Ovary (tissue), 9 donors: ENCODE data around the gene COL6A3. TPM values are rescaled to one million over a fixed set of nuclear protein-coding genes. Genes with fewer than 3 reads are reported as not detected.
"Not testable (repeated sequence)": the region's sequence is repeated elsewhere in the genome, so short reads cannot be mapped to it uniquely, and the experiment has no call there.

Source experiments
- DNase-seq, 5 donors: peaks; one replicate each; pipeline ENCODE4 v3.0.0-alpha.2; 2019 to 2020
- H3K27ac ChIP-seq, 2 donors: fragments of 200-600 bp; one replicate each; pipeline versions ENCODE4 v1.5.1 to v1.8.0; 2019 to 2022
- H3K27me3 ChIP-seq: fragments of 200-600 bp; one replicate; pipeline ENCODE4 v1.8.0; 2022
- H3K36me3 ChIP-seq: fragments of 200-600 bp; sonication (generic); one replicate; pipeline ENCODE4 v1.5.1; 2019
- H3K4me1 ChIP-seq: one replicate; pipeline ENCODE4 v1.8.1; 2013; ENCODE audit warnings: mild to moderate bottlenecking, moderate library complexity; ENCODE audit not compliant: insufficient read depth
- H3K4me3 ChIP-seq: fragments of 200-600 bp; sonication (generic); one replicate; pipeline ENCODE4 v1.5.1; 2017
- H3K9me3 ChIP-seq, 2 donors: fragments of 200-600 bp in 1 of 2; sonication (generic) in 1 of 2; one replicate each; pipeline versions ENCODE4 v1.5.1 to v1.8.1; 2013 to 2019; ENCODE audit warnings: mild to moderate bottlenecking in 1 of 2, moderate library complexity in 1 of 2
- EP300 ChIP-seq: sonication (generic); formaldehyde crosslinking; IDR thresholded peaks from one replicate; pipeline ENCODE4 v1.6.1; 2017; ENCODE audit warnings: antibody characterized with exemption
- POLR2A ChIP-seq: fragments of 450-650 bp; IDR thresholded peaks from one replicate; pipeline ENCODE4 v1.6.1; 2017; ENCODE audit warnings: antibody characterized with exemption, mild to moderate bottlenecking, moderate library complexity
- WGBS, 3 donors: extraction: QIAGEN DNeasy Blood & Tissue Kit in 1 of 3; methylation state at CpG; one replicate each; pipeline versions ENCODE4 v1.1.5 to v1.1.7; 2013 to 2017; 5-methylcytosine and 5-hydroxymethylcytosine counted together
- intact Hi-C, 4 donors: fragments of 100-400 bp; cut with DNase I; formaldehyde crosslinking; loops; one replicate each; pipeline versions ENCODE4 v1.11.0 to v1.15.1; 2022 to 2023
- polyA plus RNA-seq, 2 donors: library from polyadenylated mRNA; stranded (reverse); fragments of 200-250 nt in 1 of 2; fragments of 350-450 nt in 1 of 2; fragmentation: Illumina TruSeq in 1 of 2; extraction: RNeasy Lipid Tissue Mini Kit (QIAGEN cat#74804) in 1 of 2; gene quantifications; one replicate each; pipeline ENCODE4 v1.2.3, GENCODE V29; 2013 to 2014
- total RNA-seq, 7 donors: library from RNA; depleted of rRNA in 2 of 7; stranded (reverse); fragments of >200 nt in 2 of 7; fragmentation: NEBNext Ultra II Directional in 3 of 7; extraction: Animal tissue kit (Norgen Biotek cat#: 25700) in 3 of 7; gene quantifications; one replicate each; pipeline versions ENCODE4 v1.1.0 to v1.2.4, GENCODE V29; 2016 to 2023
- TF ChIP-seq, protein P1 (sequence below), 3 donors: fragments of 450-650 bp in 2 of 3; fragments of 200-600 bp in 1 of 3; IDR thresholded peaks; one replicate each; pipeline versions ENCODE4 v1.5.1 to v1.8.0; 2016 to 2022; ENCODE audit warnings: antibody characterized with exemption in 3 of 3, mild to moderate bottlenecking in 1 of 3
- donor health status: DM: no; HTN: no; CAD: no; lungs with moderate emphysema.
- donor health status: DM: no; HTN: no; CAD: no.
- donor health status: Bipolar disorder and iron deficiency.
- donor health status: DM: yes; HTN: yes; CAD: no.
- donor health status: DM: no; HTN: no; CAD: no.
- donor health status: DM: yes; HTN: yes; CAD: no.

Gene COL6A3
- total and polyA plus RNA-seq, 9 donors: 105 to 520 (median 378) TPM

DNA sequence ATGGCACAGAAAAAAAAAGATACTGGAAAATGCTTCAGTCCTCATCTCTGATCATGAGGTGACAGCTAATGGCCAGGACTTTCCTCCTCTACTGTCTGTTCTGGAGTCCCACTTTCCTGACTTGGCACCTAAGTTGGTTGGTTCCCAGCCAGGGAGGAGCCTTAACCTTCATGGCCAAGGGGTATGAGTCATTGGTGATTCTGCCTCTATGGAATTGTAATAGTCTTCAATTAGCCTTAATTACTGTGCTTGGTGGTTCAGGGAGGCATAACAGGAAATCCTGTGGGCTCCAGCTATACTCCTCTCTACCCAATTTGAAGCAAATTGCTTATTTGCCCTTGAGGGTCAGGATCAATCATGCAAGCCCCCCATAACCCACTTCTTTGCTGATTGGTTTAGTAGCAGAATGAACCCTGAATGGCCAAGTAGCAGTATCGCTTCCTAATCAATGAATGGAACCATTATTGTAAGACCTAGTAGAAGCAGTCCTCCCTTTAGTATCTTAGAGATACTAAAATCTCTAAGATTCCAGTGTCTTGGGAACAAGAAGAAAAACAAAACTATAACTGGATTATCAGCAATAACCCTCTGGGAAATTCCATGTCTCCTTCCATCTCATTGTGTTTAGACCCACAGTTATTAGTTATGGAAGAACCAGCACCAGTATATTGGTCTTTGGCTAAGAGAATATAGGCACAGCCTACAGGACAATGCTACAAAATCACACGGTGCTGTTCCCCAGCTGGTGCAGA, 109.0 kb downstream of the COL6A3 start:
- TF ChIP-seq EP300: no peak
- TF ChIP-seq POLR2A: no peak
- TF ChIP-seq, protein P1, sequence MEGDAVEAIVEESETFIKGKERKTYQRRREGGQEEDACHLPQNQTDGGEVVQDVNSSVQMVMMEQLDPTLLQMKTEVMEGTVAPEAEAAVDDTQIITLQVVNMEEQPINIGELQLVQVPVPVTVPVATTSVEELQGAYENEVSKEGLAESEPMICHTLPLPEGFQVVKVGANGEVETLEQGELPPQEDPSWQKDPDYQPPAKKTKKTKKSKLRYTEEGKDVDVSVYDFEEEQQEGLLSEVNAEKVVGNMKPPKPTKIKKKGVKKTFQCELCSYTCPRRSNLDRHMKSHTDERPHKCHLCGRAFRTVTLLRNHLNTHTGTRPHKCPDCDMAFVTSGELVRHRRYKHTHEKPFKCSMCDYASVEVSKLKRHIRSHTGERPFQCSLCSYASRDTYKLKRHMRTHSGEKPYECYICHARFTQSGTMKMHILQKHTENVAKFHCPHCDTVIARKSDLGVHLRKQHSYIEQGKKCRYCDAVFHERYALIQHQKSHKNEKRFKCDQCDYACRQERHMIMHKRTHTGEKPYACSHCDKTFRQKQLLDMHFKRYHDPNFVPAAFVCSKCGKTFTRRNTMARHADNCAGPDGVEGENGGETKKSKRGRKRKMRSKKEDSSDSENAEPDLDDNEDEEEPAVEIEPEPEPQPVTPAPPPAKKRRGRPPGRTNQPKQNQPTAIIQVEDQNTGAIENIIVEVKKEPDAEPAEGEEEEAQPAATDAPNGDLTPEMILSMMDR (IDR thresholded peaks at IDR 0.05): no peak
- WGBS, 3 donors: 47 to 71% (median 60%) methylated on average over 2 of the region's 2 CpGs
- no peak overlapping the region for H3K4me3 ChIP-seq
- H3K9me3 ChIP-seq: no peaks in the 10 kb centered on the region
- intact Hi-C loops: loop anchor here in 1 of 4 donors (5.0 kb wide), 1 partner anchor 107 kb away; the partner anchor contains the start of gene COL6A3
- no peaks in the 10 kb centered on the region for H3K27me3 ChIP-seq
- no peak overlapping the region for H3K27ac ChIP-seq
- no peaks in the 10 kb centered on the region for H3K36me3 ChIP-seq
- peak in 1 of 5 donors; percentile 63 for DNase-seq
- H3K4me1 ChIP-seq: peaks cover 23% of the 10 kb centered on the region

DNA sequence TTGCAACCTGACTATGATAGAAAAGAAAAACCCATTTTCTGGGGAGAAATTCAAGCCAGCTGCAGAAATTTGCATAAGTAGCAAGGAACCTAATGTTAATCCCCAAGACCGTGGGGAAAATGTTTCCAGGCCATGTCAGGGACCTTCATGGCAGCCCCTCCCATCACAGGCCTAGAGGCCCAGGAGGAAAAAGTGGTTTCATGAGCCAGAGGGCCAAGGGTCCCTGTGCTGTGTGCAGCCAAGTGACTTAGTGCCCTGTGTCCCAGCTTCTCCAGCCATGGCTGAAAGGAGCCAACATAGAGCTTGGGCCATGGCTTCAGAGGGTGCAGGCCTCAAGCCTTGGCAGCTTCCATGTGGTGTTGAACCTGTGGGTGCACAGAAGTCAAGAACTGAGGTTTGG, 110.7 kb downstream of the COL6A3 start:
- H3K4me3 ChIP-seq, H3K36me3 ChIP-seq, H3K27me3 ChIP-seq, H3K27ac ChIP-seq, H3K9me3 ChIP-seq, intact Hi-C loops, DNase-seq: not testable (repeated sequence)
- WGBS, 3 donors: 46 to 92% (median 48%) methylated on average over 1 of the region's 1 CpG
- peaks cover 20% of the 10 kb centered on the region for H3K4me1 ChIP-seq

DNA sequence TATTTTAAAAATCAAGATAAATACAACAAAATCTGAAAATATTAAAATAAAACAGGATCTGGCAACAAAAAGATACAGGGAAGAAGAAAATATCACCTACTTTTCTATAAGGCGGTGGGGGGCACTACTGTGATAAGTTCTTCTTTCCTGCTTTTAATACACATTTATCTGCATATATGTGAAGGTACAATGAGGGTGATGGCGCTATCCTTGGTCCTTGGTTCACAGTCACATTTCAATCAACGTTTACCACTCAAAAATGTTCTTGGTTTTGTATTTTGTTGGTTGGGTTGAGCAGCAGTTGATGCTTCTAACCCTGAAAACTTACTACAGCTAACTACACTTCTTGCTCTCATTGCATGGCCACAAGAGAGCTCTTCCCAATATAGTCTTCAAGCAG, 112.4 kb downstream of the COL6A3 start:
- TF ChIP-seq POLR2A (no peak), EP300 (no peak)
- TF ChIP-seq, protein P1 (IDR thresholded peaks at IDR 0.05): no peak
- no peaks in the 10 kb centered on the region for H3K27me3 ChIP-seq
- H3K4me1 ChIP-seq: peaks cover 11% of the 10 kb centered on the region
- 94 to 95% (median 95%) methylated on average over 3 of the region's 3 CpGs for WGBS, 3 donors
- no peak for DNase-seq
- H3K4me3 ChIP-seq: no peak overlapping the region
- H3K36me3 ChIP-seq: no peaks in the 10 kb centered on the region
- H3K27ac ChIP-seq: no peak overlapping the region
- no peaks in the 10 kb centered on the region for H3K9me3 ChIP-seq
- intact Hi-C loops: no loop called here

DNA sequence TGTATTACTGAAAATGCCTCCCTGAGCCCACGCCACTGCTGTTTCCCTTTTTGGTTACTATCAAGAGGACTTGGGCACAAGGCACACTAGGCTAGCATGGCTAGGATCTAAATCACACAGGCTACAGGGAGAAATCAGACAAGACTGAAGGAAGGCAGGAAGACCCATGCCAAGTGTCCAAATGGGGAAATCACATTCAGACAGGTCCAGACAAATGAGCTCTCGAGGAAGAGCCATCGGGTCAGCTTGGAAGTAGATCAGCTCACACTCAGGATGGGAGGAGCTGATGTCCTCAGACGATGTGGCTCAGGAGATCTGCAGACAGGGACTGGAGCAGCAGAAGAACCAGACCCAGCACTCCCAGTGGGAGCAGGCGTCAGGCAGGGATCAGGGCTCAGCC, 113.2 kb downstream of the COL6A3 start:
- TF ChIP-seq, protein P1 (IDR thresholded peaks at IDR 0.05): no peak
- TF ChIP-seq EP300 (no peak), POLR2A (no peak)
- 80 to 96% (median 91%) methylated on average over 5 of the region's 5 CpGs for WGBS, 3 donors
- Histone ChIP-seq H3K4me3 (no peak overlapping the region), H3K9me3 (no peaks in the 10 kb centered on the region), H3K36me3 (no peaks in the 10 kb centered on the region), H3K4me1 (peaks cover 9% of the 10 kb centered on the region), H3K27me3 (no peaks in the 10 kb centered on the region), H3K27ac (no peak overlapping the region)
- no peak for DNase-seq
- intact Hi-C loops: no loop called here

DNA sequence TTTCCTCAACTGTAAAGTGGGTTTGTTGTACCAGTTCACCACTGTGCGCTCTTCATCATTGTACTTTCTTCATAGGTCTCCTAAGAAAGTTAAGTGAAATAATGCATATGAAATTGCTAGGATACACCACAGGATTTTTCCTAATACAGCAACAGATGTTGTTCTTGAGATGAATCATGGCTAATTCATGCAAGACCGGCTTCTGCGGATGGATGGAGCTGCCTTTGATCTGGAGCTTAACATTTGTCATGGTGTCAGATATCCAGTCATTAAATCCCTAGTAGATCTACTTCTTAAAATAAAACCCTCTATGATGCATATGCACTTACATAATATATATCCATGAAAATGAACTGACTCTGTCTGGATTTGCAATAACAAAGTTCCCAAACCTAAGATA, 114.1 kb downstream of the COL6A3 start:
- no peaks in the 10 kb centered on the region for H3K9me3 ChIP-seq
- H3K4me3 ChIP-seq: no peak overlapping the region
- no peak for DNase-seq
- WGBS, 3 donors: 53 to 66% (median 64%) methylated on average over 3 of the region's 3 CpGs
- H3K27ac ChIP-seq: no peak overlapping the region
- H3K4me1 ChIP-seq: peaks cover 10% of the 10 kb centered on the region
- no peaks in the 10 kb centered on the region for H3K27me3 ChIP-seq
- TF ChIP-seq POLR2A (no peak), EP300 (no peak)
- TF ChIP-seq, protein P1 (IDR thresholded peaks at IDR 0.05): no peak
- no peaks in the 10 kb centered on the region for H3K36me3 ChIP-seq
- intact Hi-C loops: no loop called here
